ENCODE data around the gene EFHC1.

- TF ChIP-seq POLR2AphosphoS5 (IDR thresholded peaks at IDR 0.05; ENCODE audit: low read depth, low read length) (no peak), POLR2A (IDR thresholded peaks at IDR 0.05; ENCODE audit: low read depth, low read length) (no peak), TAF1 (IDR thresholded peaks at IDR 0.05; ENCODE audit: borderline replicate concordance, low read depth, low read length) (no peak)
Observed at GRCh38 chr6:52544602-52545405, 124.7 kb downstream of the EFHC1 start.

Data from GM12892 (cell line).